Stimulated activated CD4-positive, alpha-beta T cell treated with anti-CD3 and anti-CD28 coated beads, Interleukin-1b, Interleukin-23, amount 100 ng/mL, for 24 hours (primary cell): Measurements from ENCODE around the gene CFAP99.
"Not testable (repeated sequence)": the region's sequence is repeated elsewhere in the genome, so short reads cannot be mapped to it uniquely, and the experiment has no call there.

Experiments
- DNase-seq, 4 experiments: peaks; one replicate each; pipeline ENCODE4 v3.0.0-alpha.2; 2020; ENCODE audit warnings: low read depth in 4 of 4, low spot score in 1 of 4

The CFAP99 gene

DNA sequence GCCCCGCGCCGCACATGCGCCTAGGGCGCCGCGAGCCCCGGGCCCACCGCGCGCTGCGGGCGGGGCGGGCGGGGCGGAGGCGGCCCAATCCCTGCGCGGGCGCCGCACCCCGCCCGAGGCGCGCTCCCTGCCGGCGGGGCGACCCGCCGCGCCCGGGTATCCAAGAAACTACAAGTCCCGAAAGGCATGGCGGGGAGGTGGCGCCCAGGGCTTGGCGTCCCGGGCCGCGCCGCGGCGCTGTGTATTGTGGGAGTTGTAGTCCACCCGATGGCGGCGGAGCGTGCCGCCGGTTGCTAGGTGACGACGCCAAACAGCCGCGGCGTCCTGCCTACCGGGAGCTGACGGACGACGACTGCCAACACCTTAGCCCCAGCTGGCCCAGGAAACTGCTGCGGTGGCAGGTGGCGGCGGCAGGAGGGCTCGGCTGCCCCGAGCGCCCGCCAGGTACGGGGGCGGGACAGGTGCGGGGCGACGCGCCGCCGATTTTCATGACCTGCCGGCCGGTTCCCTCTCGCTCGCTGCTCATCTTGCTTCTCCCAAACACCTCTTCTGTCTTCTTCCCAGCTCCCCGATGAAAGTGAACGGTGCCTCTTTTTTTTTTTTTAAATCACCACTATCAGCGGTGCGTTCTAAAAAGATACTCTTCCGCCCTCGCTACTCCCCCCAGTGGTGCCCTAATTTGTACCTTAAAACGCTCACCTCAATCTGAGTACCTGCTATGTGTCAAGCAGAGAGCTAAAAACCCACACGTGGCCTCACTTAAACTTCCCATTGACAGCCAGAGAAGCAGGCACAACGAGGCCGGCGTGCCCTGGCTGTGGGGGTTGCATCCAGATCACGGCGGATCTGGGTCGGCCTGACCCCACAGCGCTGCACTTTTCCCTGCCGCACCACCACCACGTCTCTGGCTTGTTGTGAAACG, at the start of gene CFAP99:
CFAP99 (plus strand) TSS at position 306 of the 922 bp plus-strand sequence.
- peak; percentile 94 to 99 (median 96) for DNase-seq

DNA sequence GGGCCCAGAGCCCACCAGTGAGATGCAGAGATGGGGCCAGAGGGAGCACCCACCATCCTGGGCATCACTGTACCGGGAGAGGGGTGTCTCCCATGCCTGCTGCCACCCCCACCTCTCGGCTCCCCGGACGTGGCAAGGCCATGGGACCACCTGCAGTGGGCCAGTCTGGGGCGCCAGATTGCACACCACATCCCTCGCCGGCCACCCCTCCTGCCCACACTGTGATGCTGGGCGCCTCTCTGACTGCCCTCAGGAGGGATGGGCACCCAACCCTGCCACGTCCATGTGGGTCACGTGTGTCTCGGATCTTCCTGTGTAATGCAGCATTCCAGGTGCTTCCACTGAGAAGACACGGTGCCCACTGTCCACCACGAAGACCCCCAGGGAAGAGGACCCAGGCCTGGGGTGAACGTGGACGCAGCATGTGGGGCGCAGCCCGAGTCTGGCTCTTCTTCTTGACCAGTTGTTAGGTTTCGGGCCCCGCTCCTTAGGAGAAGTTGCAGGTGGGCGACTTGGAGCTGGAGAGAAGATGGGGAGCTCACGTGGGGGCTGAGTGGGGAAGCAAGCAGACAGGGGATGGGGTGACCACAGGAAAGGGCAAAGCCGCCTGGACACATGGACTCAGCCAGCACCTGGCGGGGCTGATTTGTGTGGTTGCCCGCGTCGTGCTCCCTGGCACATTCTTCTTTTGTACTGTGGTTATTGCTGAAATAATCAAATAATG, 48.0 kb upstream of the CFAP99 start:
- no peak for DNase-seq

DNA sequence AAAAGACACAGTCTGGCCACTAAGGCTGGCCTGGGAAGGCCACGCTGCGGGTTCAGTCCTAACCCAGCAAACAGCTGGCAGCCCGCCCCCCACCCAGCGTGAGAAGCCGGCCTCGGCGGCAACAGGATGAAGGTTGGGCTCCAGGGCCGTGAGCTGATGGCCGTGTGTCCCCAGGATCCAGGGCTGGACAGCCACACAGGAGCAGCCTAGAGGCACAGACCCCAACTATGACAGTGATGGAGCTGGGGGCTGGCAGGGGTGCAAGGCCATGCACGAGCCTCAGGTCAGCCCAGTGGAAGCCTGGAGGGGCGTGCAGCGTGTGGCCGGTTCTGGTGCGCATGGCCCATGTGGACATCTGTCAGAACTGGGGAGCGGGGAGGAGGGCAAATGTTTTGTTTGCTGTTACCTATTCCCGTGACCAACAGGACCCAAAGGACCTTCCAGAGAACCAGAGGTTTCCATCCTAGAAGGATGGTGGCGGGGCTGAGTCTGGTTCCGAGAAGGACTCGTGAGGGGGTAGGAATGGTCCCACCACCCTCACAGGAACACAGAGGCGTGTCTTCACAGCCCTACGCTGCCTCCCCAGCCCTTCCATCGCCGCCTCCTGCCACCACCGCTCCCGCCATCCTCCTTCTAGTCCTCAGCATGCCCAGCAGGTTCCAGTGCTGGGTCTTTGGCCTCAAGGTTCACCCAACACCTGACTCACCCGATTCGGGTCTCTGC, 46.8 kb upstream of the CFAP99 start:
- DNase-seq: no peak

- DNase-seq: no peak
Measured at GRCh38 chr4:2372488-2373030, 46.2 kb upstream of the CFAP99 start.

DNA sequence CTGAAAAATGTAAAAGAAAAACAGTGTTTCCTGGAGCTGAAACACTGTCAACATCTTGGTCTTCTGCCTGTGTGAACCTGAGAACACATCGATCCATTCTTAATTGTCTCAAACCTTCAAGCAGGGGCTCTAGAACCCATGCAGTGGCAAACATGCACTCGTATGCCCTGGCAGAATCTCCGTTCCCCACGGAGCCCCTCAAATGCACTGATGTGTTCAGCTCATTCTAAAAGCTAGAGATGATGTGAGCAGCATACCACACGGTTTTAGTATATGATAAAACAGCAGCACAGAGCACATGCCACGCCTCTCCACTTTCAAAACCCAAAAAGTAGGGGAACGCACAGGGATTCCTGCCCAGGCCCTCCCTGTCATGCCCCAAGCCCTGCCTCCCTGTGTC, 45.2 kb upstream of the CFAP99 start:
- DNase-seq: no peak

GRCh38 chr4:2375427-2375826, 43.3 kb upstream of the CFAP99 start:
- DNase-seq: no peak

- DNase-seq: no peak
Measured at GRCh38 chr4:2377241-2377640, 41.5 kb upstream of the CFAP99 start.

DNA sequence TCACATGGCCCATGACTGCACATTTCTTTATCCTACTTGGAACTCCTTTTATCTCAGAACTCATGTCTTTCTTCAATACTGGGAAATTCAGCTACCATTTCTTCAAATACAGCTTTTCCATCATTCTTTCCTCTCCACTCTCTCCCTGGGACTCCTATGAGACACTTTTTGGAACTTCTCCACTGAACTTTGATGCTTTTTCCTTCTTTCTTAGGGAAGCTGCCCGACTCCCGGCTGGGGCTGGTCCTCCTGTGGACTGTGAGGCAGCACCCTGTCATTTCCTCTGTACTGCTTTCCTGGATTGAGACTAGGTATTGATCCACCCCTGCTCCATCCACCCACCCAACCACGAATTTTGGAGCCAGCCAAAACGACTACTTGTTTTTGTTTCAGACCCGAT, 40.4 kb upstream of the CFAP99 start:
- DNase-seq: no peak

DNA sequence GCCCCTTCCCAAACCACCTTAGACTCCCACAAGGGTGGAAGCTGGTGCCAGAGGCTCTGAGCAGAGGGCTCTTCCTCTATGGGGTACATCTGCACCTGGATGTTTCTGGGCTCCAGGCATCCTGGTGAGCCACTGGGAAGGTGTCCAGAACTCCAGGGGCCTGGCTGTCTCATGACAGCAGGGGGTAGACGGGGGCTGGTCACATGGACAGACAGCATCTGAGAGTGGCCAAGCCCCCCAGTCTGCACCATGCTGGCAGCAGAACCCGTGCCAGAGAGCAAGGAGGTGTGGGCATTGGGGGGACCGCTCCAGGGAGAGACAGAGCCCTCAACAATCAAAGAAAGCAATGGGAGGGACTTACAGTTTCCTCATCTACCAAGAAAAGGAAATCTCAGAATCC, 39.9 kb upstream of the CFAP99 start:
- DNase-seq: no peak

DNA sequence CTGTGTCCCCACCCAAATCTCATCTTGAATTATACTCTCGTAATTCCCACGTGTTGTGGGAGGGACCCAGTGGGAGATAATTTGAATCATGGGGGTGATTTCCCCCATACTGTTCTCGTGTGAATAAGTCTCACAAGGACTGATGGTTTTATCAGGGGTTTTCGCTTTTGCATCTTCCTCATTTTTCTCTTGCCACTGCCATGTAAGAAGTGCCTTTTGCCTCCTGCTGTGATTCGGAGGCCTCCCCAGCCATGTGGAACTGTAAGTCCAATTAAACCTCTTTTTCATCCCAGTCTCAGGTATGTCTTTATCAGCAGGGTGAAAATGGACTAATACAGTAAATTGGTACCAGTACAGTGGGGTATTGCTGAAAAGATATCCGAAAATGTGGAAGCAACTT, 38.2 kb upstream of the CFAP99 start:
- not testable (repeated sequence) for DNase-seq

DNA sequence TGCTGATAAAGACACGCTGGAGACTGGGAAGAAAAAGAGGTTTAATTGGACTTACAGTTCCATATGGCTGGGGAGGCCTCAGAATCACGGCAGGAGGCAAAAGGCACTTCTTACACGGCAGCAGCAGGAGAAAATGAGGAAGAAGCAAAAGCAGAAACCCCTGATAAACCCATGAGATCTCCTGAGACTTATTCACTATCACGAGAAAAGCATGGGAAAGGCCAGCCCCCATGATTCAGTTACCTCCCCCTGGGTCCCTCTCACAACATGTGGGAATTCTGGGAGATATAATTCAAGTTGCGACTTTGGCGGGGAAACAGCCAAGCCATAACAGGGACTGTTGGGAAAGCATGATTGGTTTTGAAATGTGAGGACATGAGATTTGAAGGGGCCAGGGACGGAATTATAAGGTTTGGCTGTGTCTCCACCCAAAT, 36.0 kb upstream of the CFAP99 start:
- not testable (repeated sequence) for DNase-seq

DNA sequence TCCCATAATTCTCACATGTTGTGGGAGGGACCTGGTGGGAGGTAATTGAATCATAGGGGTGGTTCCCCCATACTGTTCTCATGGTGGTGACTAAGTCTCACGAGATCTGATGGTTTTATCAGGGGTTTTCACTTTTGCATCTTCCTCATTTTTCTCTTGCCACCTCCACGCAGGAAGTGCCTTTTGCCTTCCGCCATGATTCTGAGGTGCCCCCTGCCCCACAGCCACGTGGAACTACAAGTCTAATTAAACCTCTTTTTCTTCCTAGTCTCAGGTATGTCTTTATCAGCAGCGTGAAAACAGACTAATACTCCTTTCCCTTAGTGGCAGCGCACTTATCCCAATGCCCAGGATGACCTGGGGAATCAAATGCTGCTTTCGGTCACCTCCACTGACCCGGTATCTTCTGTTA, 35.5 kb upstream of the CFAP99 start:
- not testable (repeated sequence) for DNase-seq

- no peak for DNase-seq
Measured at GRCh38 chr4:2383760-2384159, 35.0 kb upstream of the CFAP99 start.

- DNase-seq: no peak
Measured at GRCh38 chr4:2384245-2384644, 34.5 kb upstream of the CFAP99 start.

DNA sequence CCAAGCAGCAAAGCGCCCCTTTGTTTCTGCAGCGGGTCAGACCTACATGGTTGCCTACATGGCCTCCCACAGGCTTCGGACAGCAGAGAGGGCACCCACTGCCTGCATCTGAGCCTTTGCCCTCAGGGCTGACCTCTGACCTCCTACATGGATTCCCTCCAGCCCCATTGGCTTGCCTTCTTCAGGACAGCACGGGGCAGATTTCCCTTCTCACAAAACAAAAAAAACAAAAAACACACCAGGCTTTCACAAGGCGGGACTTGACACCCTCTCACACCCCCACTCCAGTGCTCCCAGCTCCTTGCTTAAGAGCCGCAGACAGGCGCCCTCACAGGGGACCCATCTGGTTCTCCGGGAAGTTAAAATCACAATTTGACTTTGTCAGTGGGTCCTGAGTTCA, 33.2 kb upstream of the CFAP99 start:
- DNase-seq: no peak

GRCh38 chr4:2386717-2387116, 32.0 kb upstream of the CFAP99 start:
- no peak for DNase-seq

GRCh38 chr4:2387218-2387617, 31.5 kb upstream of the CFAP99 start:
- DNase-seq: no peak

DNA sequence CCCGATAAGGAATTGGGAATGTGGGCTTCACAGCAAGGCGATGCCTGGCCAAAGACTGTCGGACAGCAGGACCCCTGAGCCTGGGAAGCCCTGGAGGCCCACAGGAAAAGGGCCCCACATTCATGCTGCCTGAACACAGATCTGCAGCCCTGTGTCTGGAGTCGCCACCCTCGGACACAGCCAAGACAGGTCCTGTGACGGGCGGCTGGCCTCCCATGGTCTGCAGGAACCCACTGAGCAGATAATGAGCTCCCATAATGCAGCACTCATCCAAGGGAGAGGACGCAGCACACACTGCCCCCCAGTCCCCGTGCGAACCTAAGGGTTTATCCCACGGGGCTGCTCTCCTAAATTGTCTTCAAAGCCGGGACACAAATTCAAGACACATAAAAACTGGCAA, 30.9 kb upstream of the CFAP99 start:
- DNase-seq: no peak

DNA sequence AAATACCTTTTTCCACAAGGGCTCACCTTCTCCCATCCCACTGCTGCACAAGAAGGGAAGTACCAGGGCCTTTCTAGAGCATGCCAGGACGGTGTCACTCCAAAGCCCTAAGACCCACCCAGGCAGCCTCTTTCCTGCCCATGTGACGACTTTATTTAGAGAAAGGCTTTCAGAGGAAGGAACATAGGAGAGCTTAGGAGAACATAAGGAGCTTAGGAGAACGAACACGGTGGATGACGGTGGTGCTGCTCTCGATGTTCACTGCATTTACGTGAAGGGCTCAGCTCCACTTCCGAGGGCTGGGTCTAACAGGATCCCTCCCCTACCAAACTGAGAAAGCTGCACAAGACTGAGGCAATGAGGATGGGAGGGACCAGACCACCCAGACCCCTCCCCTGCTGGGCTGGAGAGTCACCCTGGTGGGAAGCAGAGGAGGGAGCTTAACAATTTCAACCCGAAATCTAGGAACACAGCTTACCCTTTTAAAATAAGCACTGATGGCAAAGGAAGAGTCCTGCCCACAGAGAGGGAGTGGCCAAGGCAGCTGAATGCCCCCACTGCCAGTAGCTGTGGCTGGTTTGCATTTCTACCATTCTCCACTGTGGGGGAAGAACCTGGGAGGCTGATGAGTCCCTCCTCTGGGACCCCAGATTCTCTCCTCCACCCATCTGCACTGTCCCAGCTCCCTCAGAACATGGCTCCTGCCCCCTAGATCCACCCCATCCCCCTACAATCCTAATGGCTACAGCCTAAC, 30.1 kb upstream of the CFAP99 start:
- no peak for DNase-seq

DNA sequence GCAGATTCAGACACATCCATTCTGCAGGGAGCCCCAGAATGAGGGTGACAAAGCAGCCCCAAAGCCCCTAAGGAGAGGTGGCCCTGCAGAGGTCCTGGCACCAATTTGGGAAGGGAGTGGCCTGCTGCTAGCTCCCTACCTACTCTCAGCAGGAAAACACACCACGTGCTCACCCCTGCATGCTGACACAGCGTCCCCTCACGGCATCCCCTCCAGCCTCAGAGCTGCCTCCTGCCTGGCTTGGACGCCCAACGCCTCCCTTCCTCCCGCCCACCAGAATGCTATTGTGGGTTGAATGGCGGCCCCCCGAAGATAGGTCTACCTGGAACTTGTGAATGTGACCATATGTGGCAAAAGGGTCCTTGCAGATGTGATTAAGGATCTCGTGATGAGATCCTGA, 29.1 kb upstream of the CFAP99 start:
- no peak for DNase-seq

GRCh38 chr4:2390146-2390545, 28.6 kb upstream of the CFAP99 start:
- DNase-seq: no peak
